ENCODE data around the gene ZFP1.
"Not testable (repeated sequence)": the region's sequence is repeated elsewhere in the genome, so short reads cannot be mapped to it uniquely, and the experiment has no call there.

The ZFP1 gene

GRCh38 chr16:75208242-75208825, 60.0 kb downstream of the ZFP1 start:
- Mint-ChIP-seq H3K27me3 (peaks cover 28 to 42% of the 10 kb centered on the region in 2 donors), H3K4me3 (no peak overlapping the region), H3K9me3 (no peaks in the 10 kb centered on the region), H3K4me1 (no peaks in the 10 kb centered on the region), H3K36me3 (no peaks in the 10 kb centered on the region), H3K27ac (no peak overlapping the region)
- ATAC-seq (replicated peaks) = no peak
- no peak for DNase-seq

- ATAC-seq (replicated peaks) = no peak
- Mint-ChIP-seq H3K4me1 (no peaks in the 10 kb centered on the region), H3K36me3 (no peaks in the 10 kb centered on the region), H3K27ac (no peak overlapping the region), H3K27me3 (peaks cover 22 to 41% of the 10 kb centered on the region in 2 donors), H3K4me3 (no peak overlapping the region), H3K9me3 (no peaks in the 10 kb centered on the region)
- no peak for DNase-seq
Measured at GRCh38 chr16:75208861-75209505, 60.7 kb downstream of the ZFP1 start.

- H3K36me3 Mint-ChIP-seq = not testable (repeated sequence)
Measured at GRCh38 chr16:75209514-75209913, 61.2 kb downstream of the ZFP1 start.

GRCh38 chr16:75209944-75210343, 61.6 kb downstream of the ZFP1 start:
- Mint-ChIP-seq H3K27me3 (peaks cover 18 to 39% of the 10 kb centered on the region in 2 donors), H3K36me3 (no peaks in the 10 kb centered on the region)
- no peak for ATAC-seq (replicated peaks)

More at GRCh38 chr16:75209514-75209913, 61.2 kb downstream of the ZFP1 start:
- not testable (repeated sequence) for DNase-seq; H3K4me3 Mint-ChIP-seq; H3K27ac Mint-ChIP-seq; ATAC-seq (replicated peaks); H3K4me1 Mint-ChIP-seq; H3K9me3 Mint-ChIP-seq
- peaks cover 18 to 39% of the 10 kb centered on the region in 2 donors for H3K27me3 Mint-ChIP-seq

GRCh38 chr16:75211286-75211685, 63.0 kb downstream of the ZFP1 start:
- not testable (repeated sequence) for H3K4me1 Mint-ChIP-seq; DNase-seq; H3K27ac Mint-ChIP-seq; H3K9me3 Mint-ChIP-seq; H3K4me3 Mint-ChIP-seq; ATAC-seq (replicated peaks); H3K36me3 Mint-ChIP-seq
- H3K27me3 Mint-ChIP-seq = peaks cover 18 to 46% of the 10 kb centered on the region in 2 donors

More at GRCh38 chr16:75209944-75210343, 61.6 kb downstream of the ZFP1 start:
- Mint-ChIP-seq H3K27ac (no peak overlapping the region), H3K9me3 (no peaks in the 10 kb centered on the region), H3K4me1 (no peaks in the 10 kb centered on the region), H3K4me3 (no peak overlapping the region)
- no peak for DNase-seq

- ATAC-seq (replicated peaks) (no peak), DNase-seq (no peak)
- no peaks in the 10 kb centered on the region for H3K9me3 Mint-ChIP-seq
- H3K4me3 Mint-ChIP-seq = no peak overlapping the region
- H3K27ac Mint-ChIP-seq = no peak overlapping the region
- H3K36me3 Mint-ChIP-seq = no peaks in the 10 kb centered on the region
- peaks cover 15 to 30% of the 10 kb centered on the region in 2 donors for H3K27me3 Mint-ChIP-seq
- peaks cover 9 to 19% of the 10 kb centered on the region in 2 donors for H3K4me1 Mint-ChIP-seq
Measured at GRCh38 chr16:75216127-75216526, 67.8 kb downstream of the ZFP1 start.

GRCh38 chr16:75216576-75216975, 68.3 kb downstream of the ZFP1 start:
- Mint-ChIP-seq H3K27ac (no peak overlapping the region), H3K4me1 (peaks cover 9 to 19% of the 10 kb centered on the region in 2 donors)

GRCh38 chr16:75217389-75217851, 69.1 kb downstream of the ZFP1 start:
- ATAC-seq (replicated peaks) (peak in 1 of 2 donors; percentile 24), DNase-seq (no peak)
- Mint-ChIP-seq H3K36me3 (no peaks in the 10 kb centered on the region), H3K27ac (no peak overlapping the region), H3K9me3 (no peaks in the 10 kb centered on the region), H3K27me3 (peaks cover 13 to 30% of the 10 kb centered on the region in 2 donors), H3K4me3 (no peak overlapping the region), H3K4me1 (peaks cover 9 to 19% of the 10 kb centered on the region in 2 donors)

More at GRCh38 chr16:75216576-75216975, 68.3 kb downstream of the ZFP1 start:
- Mint-ChIP-seq H3K4me3 (no peak overlapping the region), H3K9me3 (no peaks in the 10 kb centered on the region), H3K27me3 (peaks cover 15 to 30% of the 10 kb centered on the region in 2 donors), H3K36me3 (no peaks in the 10 kb centered on the region)
- no peak for DNase-seq
- ATAC-seq (replicated peaks) = no peak

GRCh38 chr16:75218256-75219076, 70.1 kb downstream of the ZFP1 start, which contains the start of gene CTRB1:
TSS of gene CTRB1 (plus strand) at chr16:75218988. CDS start at chr16:75219008, 20 bp downstream.
- H3K4me3 Mint-ChIP-seq = peak within 1 kb of the TSS in 1 of 2 donors; percentile 44
- peaks cover 6 to 25% of the 10 kb centered on the region in 2 donors for H3K27me3 Mint-ChIP-seq
- ATAC-seq (replicated peaks) (peak; percentile 78 to 83), DNase-seq (peak; percentile 27)
- no peaks in the 10 kb centered on the region for H3K9me3 Mint-ChIP-seq
- H3K27ac Mint-ChIP-seq = peak within 1 kb of the TSS; percentile 47
- no peaks in the 10 kb centered on the region for H3K36me3 Mint-ChIP-seq
- peaks cover 9 to 19% of the 10 kb centered on the region in 2 donors for H3K4me1 Mint-ChIP-seq

GRCh38 chr16:75219088-75219487, 70.8 kb downstream of the ZFP1 start:
- DNase-seq (no peak), ATAC-seq (replicated peaks) (no peak)
- H3K27ac Mint-ChIP-seq = no peak overlapping the region
- H3K4me1 Mint-ChIP-seq = peaks cover 9 to 19% of the 10 kb centered on the region in 2 donors
- no peak overlapping the region for H3K4me3 Mint-ChIP-seq
- no peaks in the 10 kb centered on the region for H3K9me3 Mint-ChIP-seq
- no peaks in the 10 kb centered on the region for H3K36me3 Mint-ChIP-seq
- H3K27me3 Mint-ChIP-seq = peaks cover 6 to 21% of the 10 kb centered on the region in 2 donors

GRCh38 chr16:75219838-75220237, 71.5 kb downstream of the ZFP1 start:
- no peak for DNase-seq
- H3K4me1 Mint-ChIP-seq = peaks cover 9 to 19% of the 10 kb centered on the region in 2 donors
- peak overlapping the region; percentile 47 for H3K27ac Mint-ChIP-seq
- ATAC-seq (replicated peaks) = no peak
- no peaks in the 10 kb centered on the region for H3K36me3 Mint-ChIP-seq
- H3K9me3 Mint-ChIP-seq = no peaks in the 10 kb centered on the region
- peak overlapping the region in 1 of 2 donors; percentile 44 for H3K4me3 Mint-ChIP-seq
- H3K27me3 Mint-ChIP-seq = peaks cover 14 to 26% of the 10 kb centered on the region in 2 donors

Measured in stimulated activated naive B cell treated with anti-CD40 and anti-IgM and Interleukin-4, amounts not matched to agents 10 μg/mL and 1 μg/mL and 100 μg/mL, for 72 hours (primary cell).